GM21717 (cell line): ENCODE results near the gene SMIM3.

Experiments
- ATAC-seq: cut with Tn5 transposase; IDR thresholded peaks from one replicate; pipeline ENCODE4 v1.9.1; 2021; ENCODE audit warnings: mild to moderate bottlenecking, moderate library complexity; ENCODE audit not compliant: unreplicated experiment

Gene SMIM3

GRCh38 chr5:150765011-150765798 is 13.4 kb upstream of the SMIM3 start:
- no peak for ATAC-seq

- no peak for ATAC-seq
These were observed 12.8 kb upstream of the SMIM3 start for GRCh38 chr5:150765799-150766169.

GRCh38 chr5:150766251-150766650 is 12.3 kb upstream of the SMIM3 start:
- no peak for ATAC-seq

DNA sequence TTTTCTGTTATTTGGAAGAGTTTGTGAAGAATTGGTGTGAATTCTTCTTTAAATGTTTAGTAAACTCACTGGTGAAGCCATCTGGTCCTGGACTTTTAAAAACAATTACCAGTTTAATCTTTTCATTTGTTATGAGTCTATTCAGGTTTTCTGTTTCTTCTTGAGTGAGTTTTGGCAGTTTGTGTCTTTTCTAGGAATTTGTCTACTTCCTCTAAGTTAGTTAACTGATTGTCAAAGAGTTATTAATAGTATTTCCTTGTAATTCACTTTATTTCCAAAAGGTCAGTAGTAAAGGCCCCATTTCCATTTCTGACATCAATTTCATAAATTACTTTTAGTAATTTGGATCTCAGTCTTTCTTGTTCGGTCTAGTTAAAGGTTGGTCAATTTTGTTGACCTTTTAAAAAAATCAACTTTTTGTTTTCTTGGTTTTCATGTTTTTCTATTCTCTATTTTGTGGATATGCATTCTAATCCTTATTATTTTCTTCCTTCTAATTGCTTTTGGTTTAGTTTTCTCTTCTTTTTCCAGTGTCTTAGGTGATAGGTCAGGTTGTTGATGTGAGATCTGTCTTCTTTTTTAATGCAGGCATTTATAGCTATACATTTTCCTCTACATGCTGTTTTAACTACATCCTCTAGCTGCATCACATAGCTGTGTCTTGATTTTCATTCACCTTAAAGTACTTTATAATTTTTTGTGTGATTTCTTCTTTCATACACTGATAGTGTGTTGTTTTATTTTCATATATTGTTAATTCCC is 7.3 kb upstream of the SMIM3 start:
- no peak for ATAC-seq

DNA sequence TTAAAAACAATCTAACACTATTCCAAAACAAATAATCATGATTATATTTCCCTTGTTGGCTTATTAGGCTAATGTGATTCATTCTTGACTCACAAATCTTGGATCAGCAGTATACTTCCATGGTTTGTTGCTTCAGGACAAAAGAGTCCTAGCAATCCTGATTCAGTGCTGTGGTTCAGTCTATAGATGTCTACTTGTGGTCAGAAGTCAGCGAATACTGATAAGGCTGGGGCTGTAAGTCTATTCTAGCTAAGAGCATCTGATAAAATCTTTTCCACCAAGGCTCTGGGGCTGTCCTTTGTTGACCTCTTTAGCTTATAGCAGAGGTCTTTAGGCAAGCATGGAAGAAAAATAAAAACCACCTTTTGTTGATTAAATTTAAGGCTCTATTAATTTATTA is 4.4 kb upstream of the SMIM3 start:
- no peak for ATAC-seq

DNA sequence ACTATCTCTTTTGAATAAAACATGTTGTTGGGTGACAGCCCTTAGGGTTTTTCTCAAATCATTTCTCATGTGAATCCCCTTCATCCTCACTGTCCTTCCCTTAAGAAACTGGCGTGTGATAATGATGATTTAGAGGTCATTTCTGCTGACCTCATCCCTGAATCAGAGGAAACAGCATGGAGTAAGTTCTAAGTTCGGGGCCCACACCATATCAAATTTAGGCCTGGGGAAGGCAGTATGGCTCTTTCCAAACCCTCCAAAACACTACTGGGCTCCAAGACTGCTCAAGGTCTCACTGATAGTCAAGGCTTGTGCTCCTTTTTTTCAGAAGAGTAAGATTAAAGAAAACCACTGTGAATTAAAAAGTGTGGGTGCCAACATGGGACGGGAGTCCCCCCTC is 872 bp upstream of the SMIM3 start:
- no peak for ATAC-seq

- ATAC-seq = peak; percentile 1
These were observed 455 bp upstream of the SMIM3 start for GRCh38 chr5:150778088-150778516.

GRCh38 chr5:150779397-150780186 is 1.0 kb downstream of the SMIM3 start:
- no peak for ATAC-seq

GRCh38 chr5:150780187-150780692 is 1.7 kb downstream of the SMIM3 start:
- ATAC-seq = peak; percentile 48

DNA sequence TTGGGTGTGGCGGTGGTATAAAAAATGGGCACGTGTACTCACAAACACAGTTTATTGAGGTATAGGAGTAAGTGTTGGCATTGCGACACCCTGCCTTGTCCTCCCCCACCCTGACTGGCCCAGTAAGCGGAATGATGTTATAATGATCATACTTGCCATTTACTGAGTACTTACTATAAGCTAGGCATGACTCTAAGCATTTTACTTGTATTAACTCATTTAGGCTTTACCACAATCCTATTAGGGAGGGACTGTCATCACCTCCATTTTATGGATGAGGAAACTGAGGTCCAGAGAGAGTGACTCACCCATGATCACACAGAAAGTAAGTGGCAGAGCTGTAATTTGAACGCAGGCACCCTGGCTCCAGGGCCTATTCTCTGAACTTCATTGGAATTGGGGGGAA is 2.3 kb downstream of the SMIM3 start:
- ATAC-seq = no peak

DNA sequence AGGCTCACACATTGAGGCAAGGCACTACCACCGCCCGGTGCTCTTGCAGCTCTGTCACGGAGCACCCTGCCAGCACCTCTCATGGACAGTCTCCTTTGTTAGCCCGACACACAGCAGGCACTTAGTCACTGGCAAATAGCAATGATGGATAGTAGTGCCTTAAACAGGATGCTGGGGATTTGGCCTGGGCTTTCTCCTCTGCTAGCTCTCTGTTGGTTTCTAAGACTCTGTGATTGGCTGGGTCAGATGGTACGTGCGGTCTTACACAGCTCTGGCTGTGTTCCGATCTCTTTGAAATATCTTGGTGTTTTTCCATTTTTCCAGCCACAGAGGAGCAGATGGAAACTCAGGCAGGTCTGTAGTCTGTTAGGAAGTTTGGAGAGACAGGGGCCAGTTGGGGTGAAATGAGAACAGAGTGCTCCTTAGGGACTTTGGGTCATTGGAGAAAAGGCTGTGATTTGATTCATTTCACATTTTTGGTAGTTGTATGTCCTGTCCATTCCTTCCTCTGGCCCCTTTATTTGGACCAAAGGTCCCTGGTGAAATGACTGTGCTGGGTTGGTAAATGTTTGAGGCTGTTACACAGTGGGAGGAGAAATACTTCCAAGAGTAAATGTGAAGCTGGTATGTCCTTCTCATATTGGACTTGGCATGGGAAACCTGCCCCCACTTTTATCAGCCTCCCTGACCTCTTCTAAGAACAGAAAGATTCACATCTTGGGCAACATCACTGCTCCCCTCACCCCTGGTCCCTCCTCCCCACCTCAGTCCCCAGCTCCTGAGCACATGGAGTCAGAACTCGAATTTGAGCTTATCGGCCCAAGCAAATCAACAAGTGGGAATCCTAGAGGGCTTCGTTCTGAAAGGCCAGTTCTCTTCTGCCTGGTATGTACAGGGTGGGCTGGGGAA is 3.4 kb downstream of the SMIM3 start:
- ATAC-seq = no peak

DNA sequence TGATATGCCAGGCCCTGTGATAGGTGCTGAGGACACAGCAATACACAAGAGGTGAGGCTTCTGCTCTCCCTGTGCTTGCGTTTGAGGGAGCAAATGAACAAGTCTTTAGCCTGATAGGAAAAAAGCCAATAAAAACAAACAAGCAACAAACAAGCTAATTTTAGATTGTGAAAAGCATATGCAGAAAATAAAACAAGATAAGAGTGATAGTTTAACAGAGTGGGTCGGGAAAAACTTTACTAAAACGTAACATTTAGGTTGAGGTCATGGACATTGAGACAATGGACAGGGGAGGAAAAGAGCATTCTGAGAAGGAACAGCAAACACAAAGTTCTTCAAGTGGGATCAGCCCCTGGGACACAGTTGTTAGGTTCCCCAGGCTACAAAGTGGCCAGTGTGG is 4.3 kb downstream of the SMIM3 start:
- ATAC-seq = no peak

DNA sequence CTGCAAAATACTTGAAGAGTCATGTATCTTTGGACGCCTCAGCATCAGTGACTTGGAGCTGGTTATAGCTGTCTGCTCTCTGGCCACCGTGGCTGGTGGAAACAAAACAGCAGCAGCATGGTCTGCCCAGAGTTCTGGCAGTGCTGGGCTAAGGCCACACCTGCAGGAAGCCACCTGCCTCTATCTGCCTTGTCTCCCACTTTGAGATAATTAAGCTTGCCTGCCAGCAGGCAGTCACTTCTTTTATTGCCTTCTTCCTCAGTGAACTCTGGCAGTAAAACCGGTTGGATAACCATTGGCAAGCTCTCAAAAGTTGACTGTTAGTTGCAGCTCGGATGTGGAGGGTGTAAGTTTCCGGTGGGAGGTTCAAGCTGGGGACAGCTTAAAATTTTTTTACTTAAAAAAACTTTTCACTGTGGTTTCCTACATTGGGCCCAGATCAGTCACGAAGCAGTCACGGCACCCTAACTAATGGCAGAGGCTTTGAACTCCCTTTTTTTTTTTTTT is 4.9 kb downstream of the SMIM3 start:
- ATAC-seq = no peak

DNA sequence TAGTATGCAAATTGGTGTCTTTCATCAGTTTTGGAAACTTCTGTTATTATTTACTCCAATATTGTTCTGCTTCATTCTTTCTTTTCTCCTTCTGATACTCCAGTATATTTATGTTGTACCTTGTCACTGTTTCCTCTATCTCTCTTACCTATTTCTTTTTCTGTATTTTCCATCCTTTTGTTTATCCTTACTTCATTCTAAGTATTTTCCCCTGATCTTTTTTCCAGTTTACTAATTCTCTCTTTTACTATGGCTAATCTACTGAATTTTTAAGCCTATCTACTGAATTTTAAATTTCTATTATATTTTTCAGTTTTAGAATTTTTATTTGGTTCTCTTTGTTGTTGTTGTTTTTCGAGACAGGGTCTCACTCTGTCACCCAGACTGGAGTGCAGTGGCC is 7.4 kb downstream of the SMIM3 start:
- no peak for ATAC-seq

- no peak for ATAC-seq
These were observed 8.3 kb downstream of the SMIM3 start for GRCh38 chr5:150786876-150787275.

DNA sequence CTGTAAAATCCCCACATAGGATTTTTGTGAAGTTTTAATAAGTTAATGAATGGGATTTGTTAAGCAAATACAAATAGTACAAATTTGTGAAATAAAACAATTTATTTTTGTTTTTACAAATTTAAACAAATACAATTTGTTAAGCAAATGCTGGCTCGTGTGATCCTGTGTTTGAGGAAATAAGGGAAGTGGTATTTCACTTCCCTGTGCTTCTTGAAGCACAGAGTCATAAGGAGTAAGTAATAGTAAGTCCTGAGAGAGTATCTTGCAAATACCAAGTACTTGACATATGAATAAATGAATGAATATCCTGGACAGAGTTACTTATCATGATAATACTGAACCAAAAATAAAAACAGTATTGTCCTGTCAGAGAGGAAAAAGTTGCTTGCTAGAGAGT is 9.1 kb downstream of the SMIM3 start:
- no peak for ATAC-seq

GRCh38 chr5:150788977-150789376 is 10.4 kb downstream of the SMIM3 start:
- ATAC-seq = no peak

DNA sequence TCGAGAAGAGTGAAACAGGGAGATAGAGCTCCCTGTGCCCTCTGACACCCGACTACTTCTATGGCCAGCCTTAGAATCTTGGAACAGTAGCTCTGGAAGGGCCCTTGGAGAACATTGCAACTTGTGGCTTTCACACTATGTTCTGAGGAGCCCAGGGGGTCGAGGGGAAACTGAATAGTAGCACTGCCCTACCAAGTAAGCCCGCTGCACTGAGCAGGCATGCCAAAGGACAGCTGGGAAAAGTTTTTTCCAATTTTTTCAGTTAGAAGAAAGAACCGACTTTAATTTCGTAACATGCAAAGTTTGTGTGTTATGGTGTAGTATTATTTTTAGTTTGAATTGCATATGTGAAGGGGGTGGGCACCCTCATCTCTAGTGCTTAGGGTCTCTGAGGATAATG is 10.9 kb downstream of the SMIM3 start:
- ATAC-seq = no peak

- ATAC-seq = peak; percentile 97
These were observed 11.5 kb downstream of the SMIM3 start for GRCh38 chr5:150789943-150790611.

DNA sequence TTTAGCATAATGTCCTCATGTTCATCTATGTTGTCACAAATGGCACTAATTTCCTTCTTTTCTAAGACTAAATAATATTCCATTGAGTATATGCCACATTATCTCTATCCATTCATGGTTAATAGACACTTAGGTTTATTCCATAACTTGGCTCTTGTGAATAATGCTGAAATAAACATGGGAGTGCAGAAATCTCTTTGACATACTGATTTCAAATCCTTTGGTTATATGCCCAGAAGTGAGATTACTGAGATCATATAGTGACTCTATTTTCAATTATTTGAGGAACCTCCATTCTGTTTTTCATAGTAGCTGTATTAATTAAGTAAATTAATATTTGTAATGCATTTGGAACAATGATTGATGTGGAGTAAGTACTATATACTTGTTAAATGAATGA is 13.0 kb downstream of the SMIM3 start:
- no peak for ATAC-seq
